ENCODE measurements around the gene DNAJC25.

Gene DNAJC25

GRCh38 chr9:111599092-111599954 is 31.8 kb upstream of the DNAJC25 start, which contains the start of gene PTGR1:
TSS of gene PTGR1 (minus strand) at chr9:111599647. CDS start at chr9:111597422, 2,225 bp downstream.
- peak within 1 kb of the TSS; percentile 82 for H3K4me3 ChIP-seq (ENCODE audit: low read length)
- DNase-seq (ENCODE audit: low read depth), result peak; percentile 86
- no peak for TF ChIP-seq CTCF (conservative IDR thresholded peaks at IDR 0.05; ENCODE audit: low read length)

- no peak for DNase-seq (ENCODE audit: low read depth)
- TF ChIP-seq CTCF (conservative IDR thresholded peaks at IDR 0.05; ENCODE audit: low read length), result no peak
- peak overlapping the region; percentile 82 for H3K4me3 ChIP-seq (ENCODE audit: low read length)
Measured at GRCh38 chr9:111599955-111600343, 31.2 kb upstream of the DNAJC25 start.

GRCh38 chr9:111601237-111602018 is 29.7 kb upstream of the DNAJC25 start:
- no peak overlapping the region for H3K4me3 ChIP-seq (ENCODE audit: low read length)
- DNase-seq (ENCODE audit: low read depth), result peak; percentile 38
- TF ChIP-seq CTCF (conservative IDR thresholded peaks at IDR 0.05; ENCODE audit: low read length), result no peak

- no peak for DNase-seq (ENCODE audit: low read depth)
- H3K4me3 ChIP-seq (ENCODE audit: low read length), result no peak overlapping the region
- TF ChIP-seq CTCF (conservative IDR thresholded peaks at IDR 0.05; ENCODE audit: low read length), result no peak
Measured at GRCh38 chr9:111603041-111603440, 28.1 kb upstream of the DNAJC25 start.

GRCh38 chr9:111604054-111604615 is 27.0 kb upstream of the DNAJC25 start:
- no peak for DNase-seq (ENCODE audit: low read depth)
- no peak overlapping the region for H3K4me3 ChIP-seq (ENCODE audit: low read length)
- TF ChIP-seq CTCF (conservative IDR thresholded peaks at IDR 0.05; ENCODE audit: low read length), result no peak

- TF ChIP-seq CTCF (conservative IDR thresholded peaks at IDR 0.05; ENCODE audit: low read length), result no peak
- no peak overlapping the region for H3K4me3 ChIP-seq (ENCODE audit: low read length)
- no peak for DNase-seq (ENCODE audit: low read depth)
Measured at GRCh38 chr9:111605041-111605559, 26.0 kb upstream of the DNAJC25 start.

Measured in AG10803 (cell line).